Prostate gland (tissue), 2 donors: Measurements from ENCODE around the gene SUCLG2.
A peak's percentile ranks its signal among the peaks of the same experiment; 100 is the strongest.

Experiments
- POLR2AphosphoS5 ChIP-seq: sonication (generic); formaldehyde crosslinking; IDR thresholded peaks from one replicate; pipeline ENCODE4 v1.6.1; 2017; ENCODE audit warnings: antibody characterized with exemption
- TF ChIP-seq, protein P1 (sequence below), 4 experiments: fragments of 200-600 bp in 2 of 4; fragments of 450-650 bp in 2 of 4; sonication (generic) in 2 of 4; IDR thresholded peaks; 1 replicate in 3 of 4; 2 replicates in 1 of 4; pipeline ENCODE4 v1.5.1; 2016 to 2019; ENCODE audit warnings: antibody characterized with exemption in 4 of 4, mild to moderate bottlenecking in 2 of 4, moderate library complexity in 2 of 4

DNA sequence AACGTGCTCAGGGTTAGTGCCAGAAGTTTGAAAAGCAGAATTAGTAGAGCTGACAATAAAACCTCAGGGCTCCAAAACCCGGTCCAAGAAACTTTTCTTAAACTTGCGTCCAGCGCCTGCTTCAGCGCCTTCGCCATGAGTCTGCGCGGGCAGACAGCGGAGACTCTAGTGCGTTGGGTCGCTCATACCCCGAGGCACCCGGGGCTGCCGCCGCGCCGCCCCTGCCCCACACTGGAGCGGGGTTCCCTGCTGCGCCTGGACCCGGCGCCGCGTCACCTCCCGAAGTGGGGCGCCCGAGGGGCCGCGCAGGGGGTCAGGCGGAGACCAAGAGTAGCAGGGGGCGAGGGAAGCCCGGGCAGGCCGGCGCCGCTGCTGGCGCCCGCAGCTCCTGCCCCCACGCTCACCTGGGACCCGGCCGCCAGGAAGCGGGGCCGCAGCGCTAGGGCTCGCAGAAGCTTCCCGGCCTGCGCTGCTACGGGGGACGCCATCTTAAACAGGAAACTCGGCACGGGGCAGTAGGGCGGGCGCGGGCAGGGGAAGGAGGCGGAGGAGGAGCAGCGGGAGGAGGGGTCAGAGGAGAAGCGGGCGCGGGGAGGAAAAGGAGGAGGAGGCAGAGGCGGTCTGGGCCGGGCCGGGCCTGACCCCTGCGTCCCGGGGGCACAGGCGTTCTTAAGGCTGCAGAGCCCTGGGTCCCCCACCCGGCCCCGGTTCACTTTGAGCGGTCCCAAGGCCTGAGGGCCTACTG is at the start of gene SUCLG2:
- peak; percentile 51 for TF ChIP-seq POLR2AphosphoS5
- TF ChIP-seq, protein P1, sequence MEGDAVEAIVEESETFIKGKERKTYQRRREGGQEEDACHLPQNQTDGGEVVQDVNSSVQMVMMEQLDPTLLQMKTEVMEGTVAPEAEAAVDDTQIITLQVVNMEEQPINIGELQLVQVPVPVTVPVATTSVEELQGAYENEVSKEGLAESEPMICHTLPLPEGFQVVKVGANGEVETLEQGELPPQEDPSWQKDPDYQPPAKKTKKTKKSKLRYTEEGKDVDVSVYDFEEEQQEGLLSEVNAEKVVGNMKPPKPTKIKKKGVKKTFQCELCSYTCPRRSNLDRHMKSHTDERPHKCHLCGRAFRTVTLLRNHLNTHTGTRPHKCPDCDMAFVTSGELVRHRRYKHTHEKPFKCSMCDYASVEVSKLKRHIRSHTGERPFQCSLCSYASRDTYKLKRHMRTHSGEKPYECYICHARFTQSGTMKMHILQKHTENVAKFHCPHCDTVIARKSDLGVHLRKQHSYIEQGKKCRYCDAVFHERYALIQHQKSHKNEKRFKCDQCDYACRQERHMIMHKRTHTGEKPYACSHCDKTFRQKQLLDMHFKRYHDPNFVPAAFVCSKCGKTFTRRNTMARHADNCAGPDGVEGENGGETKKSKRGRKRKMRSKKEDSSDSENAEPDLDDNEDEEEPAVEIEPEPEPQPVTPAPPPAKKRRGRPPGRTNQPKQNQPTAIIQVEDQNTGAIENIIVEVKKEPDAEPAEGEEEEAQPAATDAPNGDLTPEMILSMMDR (IDR thresholded peaks at IDR 0.05) = no peak
